ENCODE measurements around the gene EFEMP2. TPM values are rescaled to one million over a fixed set of nuclear protein-coding genes. Genes with fewer than 3 reads are reported as not detected.
"Not testable (repeated sequence)": the region's sequence is repeated elsewhere in the genome, so short reads cannot be mapped to it uniquely, and the experiment has no call there.

The EFEMP2 gene
- total RNA-seq, 3 donors from 2014 or later (not counting 1 experiment from before 2014, with no cell fraction given), result 6.1 to 13.0 (median 9.8) TPM

- no peak for DNase-seq
- Histone ChIP-seq H3K36me3 (ENCODE audit: control insufficient read depth, insufficient read depth, low read length) (no peaks in the 10 kb centered on the region), H3K4me3 (ENCODE audit: low read length) (no peak overlapping the region), H3K4me1 (ENCODE audit: control insufficient read depth, insufficient read depth, low read length) (peaks cover 57% of the 10 kb centered on the region), H3K27me3 (ENCODE audit: control insufficient read depth, insufficient read depth, low read length) (peaks cover 5% of the 10 kb centered on the region), H3K9me3 (ENCODE audit: control insufficient read depth, insufficient read depth, low read length) (no peaks in the 10 kb centered on the region), H3K27ac (ENCODE audit: low read length) (no peak overlapping the region)
- intact Hi-C loops (cut with micrococcal nuclease), result no loop called here
- Mint-ChIP-seq H3K27ac (peak overlapping the region in 1 of 2 donors; percentile 41), H3K36me3 (no peaks in the 10 kb centered on the region), H3K27me3 (ENCODE audit: low read depth in 2 of 2) (peaks cover 0 to 2% of the 10 kb centered on the region in 2 donors), H3K4me1 (peaks cover 20 to 31% of the 10 kb centered on the region in 2 donors), H3K9me3 (no peaks in the 10 kb centered on the region), H3K4me3 (no peak overlapping the region)
- no peak for ATAC-seq
- 95% methylated on average over 4 of the region's 5 CpGs for WGBS (ENCODE audit: insufficient coverage)
- TF ChIP-seq CTCF (IDR thresholded peaks at IDR 0.05), result no peak
Measured at GRCh38 chr11:65895482-65895981, 22.9 kb upstream of the EFEMP2 start.

- Mint-ChIP-seq H3K4me3 (peak overlapping the region; percentile 88), H3K27me3 (ENCODE audit: low read depth in 2 of 2) (peaks cover 0 to 2% of the 10 kb centered on the region in 2 donors), H3K36me3 (no peaks in the 10 kb centered on the region), H3K9me3 (no peaks in the 10 kb centered on the region), H3K27ac (peak overlapping the region; percentile 88 to 96), H3K4me1 (peaks cover 33 to 40% of the 10 kb centered on the region in 2 donors)
- no peak for TF ChIP-seq CTCF (IDR thresholded peaks at IDR 0.05)
- Histone ChIP-seq H3K9me3 (ENCODE audit: control insufficient read depth, insufficient read depth, low read length) (no peaks in the 10 kb centered on the region), H3K27ac (ENCODE audit: low read length) (peak overlapping the region; percentile 71), H3K4me3 (ENCODE audit: low read length) (peak overlapping the region; percentile 4), H3K27me3 (ENCODE audit: control insufficient read depth, insufficient read depth, low read length) (peaks cover 2% of the 10 kb centered on the region), H3K4me1 (ENCODE audit: control insufficient read depth, insufficient read depth, low read length) (peaks cover 58% of the 10 kb centered on the region), H3K36me3 (ENCODE audit: control insufficient read depth, insufficient read depth, low read length) (no peaks in the 10 kb centered on the region)
- intact Hi-C loops (cut with micrococcal nuclease), result loop anchor here (5.0 kb wide), 1 partner anchor 68 kb away; the partner anchor contains the start of gene SART1
- WGBS (ENCODE audit: insufficient coverage), result 7% methylated on average over 16 of the region's 16 CpGs
- DNase-seq (peak in 1 of 2 donors; percentile 66), ATAC-seq (no peak)
Measured at GRCh38 chr11:65894034-65894591, 21.5 kb upstream of the EFEMP2 start.

- TF ChIP-seq CTCF (IDR thresholded peaks at IDR 0.05), result no peak
- no peaks in the 10 kb centered on the region for H3K27me3 ChIP-seq (ENCODE audit: control insufficient read depth, insufficient read depth, low read length)
- intact Hi-C loops (cut with micrococcal nuclease), result loop anchor here (5.0 kb wide), 1 partner anchor 70 kb away; the partner anchor contains the start of gene SART1
- H3K4me3 Mint-ChIP-seq, result peak overlapping the region; percentile 88
- H3K27me3 Mint-ChIP-seq (ENCODE audit: low read depth in 2 of 2), result no peaks in the 10 kb centered on the region
- 78% methylated on average over 10 of the region's 10 CpGs for WGBS (ENCODE audit: insufficient coverage)
- no peaks in the 10 kb centered on the region for H3K9me3 Mint-ChIP-seq
- no peak overlapping the region for H3K27ac ChIP-seq (ENCODE audit: low read length)
- H3K36me3 Mint-ChIP-seq, result no peaks in the 10 kb centered on the region
- peaks cover 47 to 48% of the 10 kb centered on the region in 2 donors for H3K4me1 Mint-ChIP-seq
- peaks cover 63% of the 10 kb centered on the region for H3K4me1 ChIP-seq (ENCODE audit: control insufficient read depth, insufficient read depth, low read length)
- H3K27ac Mint-ChIP-seq, result peak overlapping the region; percentile 88 to 96
- no peak overlapping the region for H3K4me3 ChIP-seq (ENCODE audit: low read length)
- no peaks in the 10 kb centered on the region for H3K36me3 ChIP-seq (ENCODE audit: control insufficient read depth, insufficient read depth, low read length)
- DNase-seq (no peak), ATAC-seq (no peak)
- no peaks in the 10 kb centered on the region for H3K9me3 ChIP-seq (ENCODE audit: control insufficient read depth, insufficient read depth, low read length)
Measured at GRCh38 chr11:65892661-65893317, 20.2 kb upstream of the EFEMP2 start.

- Histone ChIP-seq H3K4me1 (ENCODE audit: control insufficient read depth, insufficient read depth, low read length) (peaks cover 68% of the 10 kb centered on the region), H3K27ac (ENCODE audit: low read length) (peak overlapping the region; percentile 59), H3K4me3 (ENCODE audit: low read length) (peak overlapping the region; percentile 53)
- WGBS (ENCODE audit: insufficient coverage), result 72% methylated on average over 5 of the region's 5 CpGs
- H3K4me1 Mint-ChIP-seq, result peaks cover 50 to 53% of the 10 kb centered on the region in 2 donors
- not testable (repeated sequence) for ATAC-seq; H3K36me3 Mint-ChIP-seq; H3K36me3 ChIP-seq (ENCODE audit: control insufficient read depth, insufficient read depth, low read length); H3K27me3 ChIP-seq (ENCODE audit: control insufficient read depth, insufficient read depth, low read length); H3K27me3 Mint-ChIP-seq (ENCODE audit: low read depth in 2 of 2); H3K9me3 Mint-ChIP-seq; H3K9me3 ChIP-seq (ENCODE audit: control insufficient read depth, insufficient read depth, low read length)
- H3K4me3 Mint-ChIP-seq, result peak overlapping the region; percentile 88
- DNase-seq, result peak in 1 of 2 donors; percentile 54
- intact Hi-C loops (cut with micrococcal nuclease), result loop anchor here (5.0 kb wide), 1 partner anchor 70 kb away; the partner anchor contains the start of gene SART1
- peak overlapping the region; percentile 88 to 96 for H3K27ac Mint-ChIP-seq
Measured at GRCh38 chr11:65892137-65892540, 19.5 kb upstream of the EFEMP2 start.

Data from natural killer cell (primary cell).